ENCODE data around the gene ARMC10. TPM values are rescaled to one million over a fixed set of nuclear protein-coding genes. Genes with fewer than 3 reads are reported as not detected.

The ARMC10 gene
- total RNA-seq, 1 donor from 2014 or later, result 33.5 TPM

- Histone ChIP-seq H3K36me3 (peaks cover 58% of the 10 kb centered on the region), H3K27me3 (ENCODE audit: low read depth) (no peaks in the 10 kb centered on the region), H3K4me3 (no peak overlapping the region), H3K4me1 (no peaks in the 10 kb centered on the region), H3K9me3 (no peaks in the 10 kb centered on the region), H3K27ac (no peak overlapping the region)
- DNase-seq (no peak), ATAC-seq (no peak)
- intact Hi-C loops (cut with DNase I), result no loop called here
- TF ChIP-seq, protein P1, sequence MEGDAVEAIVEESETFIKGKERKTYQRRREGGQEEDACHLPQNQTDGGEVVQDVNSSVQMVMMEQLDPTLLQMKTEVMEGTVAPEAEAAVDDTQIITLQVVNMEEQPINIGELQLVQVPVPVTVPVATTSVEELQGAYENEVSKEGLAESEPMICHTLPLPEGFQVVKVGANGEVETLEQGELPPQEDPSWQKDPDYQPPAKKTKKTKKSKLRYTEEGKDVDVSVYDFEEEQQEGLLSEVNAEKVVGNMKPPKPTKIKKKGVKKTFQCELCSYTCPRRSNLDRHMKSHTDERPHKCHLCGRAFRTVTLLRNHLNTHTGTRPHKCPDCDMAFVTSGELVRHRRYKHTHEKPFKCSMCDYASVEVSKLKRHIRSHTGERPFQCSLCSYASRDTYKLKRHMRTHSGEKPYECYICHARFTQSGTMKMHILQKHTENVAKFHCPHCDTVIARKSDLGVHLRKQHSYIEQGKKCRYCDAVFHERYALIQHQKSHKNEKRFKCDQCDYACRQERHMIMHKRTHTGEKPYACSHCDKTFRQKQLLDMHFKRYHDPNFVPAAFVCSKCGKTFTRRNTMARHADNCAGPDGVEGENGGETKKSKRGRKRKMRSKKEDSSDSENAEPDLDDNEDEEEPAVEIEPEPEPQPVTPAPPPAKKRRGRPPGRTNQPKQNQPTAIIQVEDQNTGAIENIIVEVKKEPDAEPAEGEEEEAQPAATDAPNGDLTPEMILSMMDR (IDR thresholded peaks at IDR 0.05), result no peak
These were observed 48.6 kb downstream of the ARMC10 start for GRCh38 chr7:103123529-103123928.

DNA sequence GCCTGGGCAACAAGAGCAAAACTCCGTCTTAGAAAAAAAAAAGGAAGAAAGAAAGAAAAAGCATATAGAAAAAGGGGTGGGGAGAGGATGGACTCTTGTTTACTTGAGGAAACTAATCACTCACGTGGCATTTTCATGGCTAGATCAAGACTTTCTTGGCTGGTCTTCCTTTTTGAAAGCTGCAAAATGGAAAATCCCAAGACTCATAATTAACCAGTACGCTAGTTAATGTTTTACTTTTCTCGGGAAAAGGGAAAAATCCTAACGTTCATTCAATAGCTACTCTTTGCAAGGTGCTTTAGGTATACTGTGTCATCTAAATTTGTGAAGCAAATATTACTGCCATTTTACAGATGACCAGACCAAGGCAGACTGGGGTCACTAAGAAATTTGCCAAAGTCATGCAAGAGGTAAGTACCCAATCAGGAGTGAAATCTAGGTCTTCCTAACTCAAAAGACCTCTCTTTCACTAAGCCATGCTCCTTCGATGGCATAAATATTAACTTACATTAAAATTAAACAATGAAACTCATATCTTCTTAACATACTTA is 49.6 kb downstream of the ARMC10 start:
- no peaks in the 10 kb centered on the region for H3K9me3 ChIP-seq
- TF ChIP-seq, protein P1 (IDR thresholded peaks at IDR 0.05), result no peak
- intact Hi-C loops (cut with DNase I), result no loop called here
- H3K4me1 ChIP-seq, result no peaks in the 10 kb centered on the region
- H3K27ac ChIP-seq, result no peak overlapping the region
- H3K36me3 ChIP-seq, result peaks cover 57% of the 10 kb centered on the region
- no peaks in the 10 kb centered on the region for H3K27me3 ChIP-seq (ENCODE audit: low read depth)
- H3K4me3 ChIP-seq, result no peak overlapping the region
- DNase-seq (no peak), ATAC-seq (no peak)

DNA sequence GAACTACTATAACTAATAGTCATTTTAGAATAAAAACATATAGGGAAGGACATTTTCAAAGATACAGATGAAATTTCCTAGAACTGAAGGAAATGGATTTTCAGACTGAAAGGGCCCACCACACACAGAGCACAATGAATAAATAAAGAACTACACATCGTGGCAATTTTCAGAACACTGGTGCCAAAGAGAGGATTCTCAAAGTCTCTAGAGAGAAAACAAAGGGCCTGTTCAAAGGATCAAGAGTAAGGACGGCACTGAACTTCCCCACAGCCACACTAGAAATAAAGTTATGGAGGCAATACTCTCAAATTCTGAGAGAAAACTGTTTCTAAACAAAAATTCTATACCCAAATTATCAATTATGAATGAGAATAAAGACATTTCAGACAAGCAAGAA is 52.1 kb downstream of the ARMC10 start:
- ATAC-seq, result no peak
- Histone ChIP-seq H3K4me1 (no peaks in the 10 kb centered on the region), H3K9me3 (no peaks in the 10 kb centered on the region), H3K27ac (no peak overlapping the region), H3K27me3 (ENCODE audit: low read depth) (no peaks in the 10 kb centered on the region), H3K36me3 (peaks cover 37% of the 10 kb centered on the region), H3K4me3 (no peak overlapping the region)
- DNase-seq, result no peak
- TF ChIP-seq, protein P1 (IDR thresholded peaks at IDR 0.05), result no peak
- intact Hi-C loops (cut with DNase I), result no loop called here

- no peak for ATAC-seq
- H3K4me1 ChIP-seq, result no peaks in the 10 kb centered on the region
- TF ChIP-seq, protein P1 (IDR thresholded peaks at IDR 0.05), result no peak
- no peaks in the 10 kb centered on the region for H3K27me3 ChIP-seq (ENCODE audit: low read depth)
- peaks cover 27% of the 10 kb centered on the region for H3K36me3 ChIP-seq
- no peak for DNase-seq
- intact Hi-C loops (cut with DNase I), result no loop called here
- no peak overlapping the region for H3K27ac ChIP-seq
- H3K4me3 ChIP-seq, result no peak overlapping the region
- H3K9me3 ChIP-seq, result no peaks in the 10 kb centered on the region
These were observed 55.0 kb downstream of the ARMC10 start for GRCh38 chr7:103129702-103130549.

GRCh38 chr7:103130901-103131624 is 56.1 kb downstream of the ARMC10 start:
- ATAC-seq (no peak), DNase-seq (no peak)
- H3K9me3 ChIP-seq, result no peaks in the 10 kb centered on the region
- no peak overlapping the region for H3K4me3 ChIP-seq
- H3K27me3 ChIP-seq (ENCODE audit: low read depth), result no peaks in the 10 kb centered on the region
- TF ChIP-seq, protein P1 (IDR thresholded peaks at IDR 0.05), result no peak
- no peak overlapping the region for H3K27ac ChIP-seq
- intact Hi-C loops (cut with DNase I), result no loop called here
- peaks cover 24% of the 10 kb centered on the region for H3K36me3 ChIP-seq
- peaks cover 4% of the 10 kb centered on the region for H3K4me1 ChIP-seq
